ENCODE results near the gene AP1S1.

GRCh38 chr7:101169838-101170551 lies 15.7 kb downstream of the AP1S1 start:
- TF ChIP-seq CTCF (IDR thresholded peaks at IDR 0.05), result peak; percentile 100
- no peak for TF ChIP-seq ZFX (IDR thresholded peaks at IDR 0.05; ENCODE audit: borderline replicate concordance)

All from 22Rv1 (cell line).